Mammary epithelial cell (primary cell): ENCODE results near the gene DNAAF1.

Experiments used
- CTCF ChIP-seq, 2 donors: IDR thresholded peaks in 1 of 2; conservative IDR thresholded peaks in 1 of 2; 2 replicates each; pipeline ENCODE4 v1.5.1; 2011 to 2012; ENCODE audit warnings: inconsistent platforms in 2 of 2, low read length in 2 of 2, mild to moderate bottlenecking in 2 of 2, control low read depth in 1 of 2, low read depth in 1 of 2; ENCODE audit not compliant: insufficient read depth in 1 of 2; ENCODE audit errors: extremely low read depth in 1 of 2
- EZH2 ChIP-seq: IDR thresholded peaks from 2 replicates; pipeline ENCODE4 v1.6.1; 2012; ENCODE audit warnings: low read length, inconsistent platforms, borderline replicate concordance

GRCh38 chr16:84183911-84184591 lies 38.9 kb downstream of the DNAAF1 start:
- TF ChIP-seq EZH2 (no peak), CTCF (conservative IDR thresholded peaks at IDR 0.05 in 1 of 2, IDR thresholded peaks at IDR 0.05 in 1 of 2; ENCODE audit: extremely low read depth in 1 of 2, insufficient read depth in 1 of 2, low read depth in 1 of 2, low read length in 2 of 2) (peak; percentile 26 to 43)
